GM12891 (cell line): ENCODE data around the gene SLC25A21.

Experiments used
- PAX5 ChIP-seq: IDR thresholded peaks from 2 replicates; pipeline ENCODE4 v1.6.1; 2011; ENCODE audit warnings: low read length, moderate library complexity, mild to moderate bottlenecking; ENCODE audit not compliant: insufficient read depth, severe bottlenecking
- POLR2A ChIP-seq: IDR thresholded peaks from 2 replicates; pipeline ENCODE4 v1.6.1; 2011; ENCODE audit warnings: low read depth, low read length, control low read depth
- POLR2AphosphoS5 ChIP-seq: IDR thresholded peaks from 2 replicates; pipeline ENCODE4 v1.6.1; 2011; ENCODE audit warnings: low read depth, low read length, control low read depth
- SPI1 ChIP-seq: IDR thresholded peaks from 2 replicates; pipeline ENCODE4 v1.6.1; 2011; ENCODE audit warnings: low read depth, low read length, control low read depth
- TAF1 ChIP-seq: IDR thresholded peaks from 2 replicates; pipeline ENCODE4 v1.6.1; 2011; ENCODE audit warnings: low read depth, low read length, control low read depth

- TF ChIP-seq POLR2A (no peak), POLR2AphosphoS5 (no peak), TAF1 (no peak), SPI1 (no peak), PAX5 (no peak)
These were observed 173.7 kb downstream of the SLC25A21 start for GRCh38 chr14:36998686-36999085.
